HG02970 (cell line): ENCODE results near the gene INSIG1.

Experiments
- ATAC-seq: cut with Tn5 transposase; IDR thresholded peaks from one replicate; pipeline ENCODE4 v1.9.1; 2021; ENCODE audit warnings: mild to moderate bottlenecking, moderate library complexity, moderate number of reproducible peaks; ENCODE audit not compliant: unreplicated experiment, low FRiP score

INSIG1 gene

GRCh38 chr7:155297517-155298287, at the start of gene INSIG1:
TSS of gene INSIG1 (plus strand) at chr7:155297878. CDS start at chr7:155298286, 408 bp downstream.
- peak; percentile 71 for ATAC-seq

GRCh38 chr7:155248366-155248756, 49.3 kb upstream of the INSIG1 start:
- no peak for ATAC-seq

- no peak for ATAC-seq
These were observed 45.8 kb upstream of the INSIG1 start for GRCh38 chr7:155251831-155252230.

GRCh38 chr7:155252444-155252887, 45.2 kb upstream of the INSIG1 start:
- ATAC-seq = no peak

- no peak for ATAC-seq
These were observed 44.7 kb upstream of the INSIG1 start for GRCh38 chr7:155252892-155253501.

- no peak for ATAC-seq
These were observed 43.7 kb upstream of the INSIG1 start for GRCh38 chr7:155254018-155254417.

GRCh38 chr7:155255071-155255470, 42.6 kb upstream of the INSIG1 start:
- no peak for ATAC-seq

GRCh38 chr7:155255621-155256020, 42.1 kb upstream of the INSIG1 start:
- no peak for ATAC-seq

- ATAC-seq = no peak
These were observed 41.5 kb upstream of the INSIG1 start for GRCh38 chr7:155256081-155256760.

GRCh38 chr7:155256761-155257481, 40.8 kb upstream of the INSIG1 start:
- no peak for ATAC-seq

GRCh38 chr7:155257482-155258225, 40.0 kb upstream of the INSIG1 start:
- ATAC-seq = no peak

GRCh38 chr7:155258226-155258560, 39.5 kb upstream of the INSIG1 start:
- no peak for ATAC-seq

GRCh38 chr7:155259866-155260497, 37.7 kb upstream of the INSIG1 start:
- ATAC-seq = no peak

- ATAC-seq = no peak
These were observed 37.2 kb upstream of the INSIG1 start for GRCh38 chr7:155260498-155260872.

- no peak for ATAC-seq
These were observed 36.4 kb upstream of the INSIG1 start for GRCh38 chr7:155261031-155261985.

GRCh38 chr7:155262031-155262430, 35.6 kb upstream of the INSIG1 start:
- no peak for ATAC-seq

GRCh38 chr7:155263051-155263450, 34.6 kb upstream of the INSIG1 start:
- ATAC-seq = no peak

- no peak for ATAC-seq
These were observed 34.0 kb upstream of the INSIG1 start for GRCh38 chr7:155263581-155264143.
